HG02852 (cell line): ENCODE results near the gene CNTD1.
"Not testable (repeated sequence)": the region's sequence is repeated elsewhere in the genome, so short reads cannot be mapped to it uniquely, and the experiment has no call there.

Experiments used
- ATAC-seq: cut with Tn5 transposase; IDR thresholded peaks from one replicate; pipeline ENCODE4 v1.9.1; 2021; ENCODE audit warnings: mild to moderate bottlenecking, moderate library complexity; ENCODE audit not compliant: unreplicated experiment

Gene CNTD1

DNA sequence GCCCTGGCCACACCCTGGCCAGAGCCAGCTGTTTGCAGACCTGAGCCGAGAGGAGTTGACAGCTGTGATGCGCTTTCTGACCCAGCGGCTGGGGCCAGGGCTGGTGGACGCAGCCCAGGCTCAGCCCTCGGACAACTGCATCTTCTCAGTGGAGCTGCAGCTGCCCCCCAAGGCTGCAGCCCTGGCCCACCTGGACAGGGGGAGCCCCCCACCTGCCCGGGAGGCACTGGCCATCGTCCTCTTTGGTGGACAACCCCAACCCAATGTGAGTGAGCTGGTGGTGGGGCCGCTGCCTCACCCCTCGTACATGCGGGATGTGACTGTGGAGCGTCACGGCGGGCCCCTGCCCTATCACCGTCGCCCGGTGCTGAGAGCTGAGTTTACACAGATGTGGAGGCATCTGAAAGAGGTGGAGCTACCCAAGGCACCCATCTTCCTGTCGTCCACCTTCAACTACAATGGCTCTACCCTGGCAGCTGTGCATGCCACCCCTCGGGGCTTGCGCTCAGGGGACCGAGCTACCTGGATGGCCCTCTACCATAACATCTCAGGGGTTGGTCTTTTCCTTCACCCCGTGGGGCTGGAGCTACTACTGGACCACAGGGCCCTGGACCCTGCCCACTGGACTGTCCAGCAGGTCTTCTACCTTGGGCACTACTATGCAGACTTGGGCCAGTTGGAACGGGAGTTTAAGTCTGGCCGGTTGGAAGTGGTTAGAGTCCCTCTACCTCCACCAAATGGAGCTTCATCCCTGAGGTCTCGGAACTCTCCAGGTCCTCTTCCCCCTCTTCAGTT, 46.3 kb downstream of the CNTD1 start:
- no peak for ATAC-seq

DNA sequence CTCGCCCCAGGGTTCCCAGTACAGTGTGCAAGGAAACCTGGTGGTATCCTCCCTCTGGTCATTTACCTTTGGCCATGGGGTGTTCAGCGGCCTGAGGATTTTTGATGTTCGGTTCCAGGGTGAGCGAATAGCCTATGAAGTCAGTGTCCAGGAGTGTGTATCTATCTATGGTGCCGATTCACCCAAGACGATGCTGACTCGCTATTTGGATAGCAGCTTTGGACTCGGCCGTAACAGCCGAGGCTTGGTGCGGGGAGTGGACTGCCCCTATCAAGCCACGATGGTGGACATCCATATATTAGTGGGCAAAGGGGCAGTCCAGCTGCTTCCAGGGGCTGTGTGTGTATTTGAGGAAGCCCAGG, 46.9 kb downstream of the CNTD1 start:
- ATAC-seq, result no peak

DNA sequence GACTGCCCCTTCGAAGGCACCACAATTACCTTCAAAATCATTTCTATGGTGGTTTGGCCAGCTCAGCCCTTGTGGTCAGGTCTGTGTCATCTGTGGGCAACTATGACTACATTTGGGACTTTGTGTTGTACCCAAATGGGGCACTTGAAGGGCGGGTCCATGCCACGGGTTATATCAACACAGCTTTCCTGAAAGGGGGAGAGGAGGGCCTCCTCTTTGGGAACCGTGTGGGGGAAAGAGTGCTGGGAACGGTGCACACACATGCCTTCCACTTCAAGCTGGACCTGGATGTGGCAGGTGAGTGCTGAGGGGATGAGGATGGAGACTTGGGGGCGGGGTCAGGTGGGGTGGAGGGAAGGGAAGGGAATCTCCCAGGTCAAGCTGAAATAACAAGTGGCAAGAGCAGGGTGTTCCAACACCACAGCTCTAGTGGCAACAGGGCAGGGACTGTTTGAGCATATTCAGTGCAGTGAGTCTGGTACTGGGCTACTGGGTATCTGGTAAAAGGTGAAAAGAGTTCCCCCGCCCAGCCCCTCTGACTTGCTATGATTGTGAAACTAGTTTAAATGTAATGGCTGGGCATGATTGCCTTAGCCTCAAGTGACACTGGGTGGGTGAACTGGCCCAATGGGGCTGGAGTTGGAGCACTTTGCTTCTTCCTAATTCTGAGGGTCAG, 47.4 kb downstream of the CNTD1 start:
- ATAC-seq, result no peak

DNA sequence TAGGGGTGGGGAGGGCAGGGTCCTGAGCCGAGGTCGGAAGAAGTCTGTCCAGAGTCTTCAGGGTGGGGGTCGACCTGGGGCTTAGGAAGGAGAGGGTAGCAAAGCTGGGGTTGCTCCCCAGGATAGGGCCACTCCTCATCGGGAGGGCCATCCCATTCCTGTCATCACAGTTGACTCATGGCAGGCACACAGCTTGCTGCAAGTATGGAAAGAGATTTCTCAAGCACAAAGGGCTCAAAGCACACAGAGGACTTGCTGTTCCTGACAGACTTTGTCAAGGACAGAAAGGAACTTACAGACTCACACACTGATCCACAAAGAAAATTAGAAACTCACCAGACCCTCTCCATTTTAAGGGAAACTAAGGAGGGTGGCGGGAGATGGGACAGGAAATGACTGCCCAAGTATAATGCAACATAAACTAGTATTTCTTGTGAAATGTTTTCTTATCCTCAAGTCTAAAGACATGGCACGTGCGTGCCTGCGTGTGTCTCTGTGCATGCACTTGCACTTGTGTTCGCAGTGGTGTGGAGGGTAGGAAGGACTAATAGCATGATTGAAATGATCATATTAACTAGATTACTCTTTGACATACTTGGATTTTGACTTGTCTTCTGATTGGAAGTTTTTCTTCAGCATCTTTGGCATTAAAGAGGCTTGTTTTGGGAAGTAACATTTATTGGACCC, 48.1 kb downstream of the CNTD1 start:
- ATAC-seq, result no peak

DNA sequence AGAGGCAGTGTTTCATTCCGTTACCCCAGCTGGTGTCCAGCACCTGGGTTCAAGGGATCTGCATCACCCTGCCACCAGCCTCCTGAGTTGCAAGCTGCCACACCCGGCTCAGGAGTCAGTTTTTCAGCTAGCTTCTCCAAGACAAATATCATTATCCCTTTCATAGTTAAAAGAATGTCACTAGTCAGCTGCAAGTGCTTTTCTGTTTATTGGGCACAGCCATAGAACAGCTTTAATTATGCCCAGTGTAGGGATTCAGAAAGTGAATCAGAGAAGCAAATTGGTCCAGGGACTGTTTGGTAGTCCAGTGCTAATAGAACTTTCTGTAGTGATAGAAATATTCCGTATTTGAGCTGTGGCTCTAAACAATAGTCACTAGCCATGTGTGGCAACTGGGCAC, 49.4 kb downstream of the CNTD1 start:
- no peak for ATAC-seq

DNA sequence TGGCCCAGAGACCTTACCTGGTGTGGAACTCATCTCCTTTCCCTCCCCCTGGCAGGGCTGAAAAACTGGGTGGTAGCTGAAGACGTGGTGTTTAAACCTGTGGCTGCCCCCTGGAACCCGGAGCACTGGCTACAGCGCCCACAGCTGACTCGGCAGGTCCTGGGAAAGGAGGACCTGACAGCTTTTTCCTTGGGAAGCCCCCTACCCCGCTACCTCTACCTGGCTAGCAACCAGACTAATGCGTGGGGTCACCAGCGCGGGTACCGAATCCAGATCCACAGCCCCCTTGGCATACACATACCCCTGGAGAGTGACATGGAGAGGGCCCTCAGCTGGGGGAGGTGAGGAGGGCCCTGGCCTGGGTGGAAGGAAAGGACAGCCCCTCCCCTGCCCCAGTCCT, 50.4 kb downstream of the CNTD1 start:
- ATAC-seq, result no peak

DNA sequence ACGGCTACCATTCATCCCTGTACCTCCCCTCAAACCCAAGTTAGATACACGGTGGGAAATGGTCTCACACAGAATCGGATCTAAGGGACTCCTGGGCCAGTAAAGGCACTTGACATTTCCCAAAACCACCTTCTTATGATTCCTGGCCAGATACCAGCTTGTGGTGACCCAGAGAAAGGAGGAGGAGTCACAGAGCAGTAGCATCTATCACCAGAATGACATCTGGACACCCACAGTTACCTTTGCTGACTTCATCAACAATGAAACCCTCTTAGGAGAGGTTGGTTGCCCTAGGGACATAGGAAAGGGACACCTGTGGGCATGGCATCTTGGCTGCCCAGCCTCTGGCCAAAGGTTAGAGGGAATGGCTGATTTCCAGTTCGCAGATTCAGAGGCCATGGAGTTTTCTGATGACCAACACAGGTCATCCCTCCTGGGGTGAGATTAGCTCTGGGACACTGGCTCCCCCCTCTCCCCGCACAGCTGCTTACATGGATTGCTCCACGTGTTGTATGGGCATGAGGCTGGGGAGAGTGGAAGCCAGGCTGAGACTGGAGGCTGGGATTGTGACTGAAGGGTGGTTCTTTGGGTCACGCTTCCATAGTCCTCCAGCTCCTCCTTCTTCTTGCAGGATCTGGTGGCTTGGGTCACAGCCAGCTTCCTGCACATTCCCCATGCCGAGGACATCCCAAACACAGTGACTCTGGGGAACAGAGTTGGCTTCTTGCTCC, 51.0 kb downstream of the CNTD1 start:
- ATAC-seq, result no peak

DNA sequence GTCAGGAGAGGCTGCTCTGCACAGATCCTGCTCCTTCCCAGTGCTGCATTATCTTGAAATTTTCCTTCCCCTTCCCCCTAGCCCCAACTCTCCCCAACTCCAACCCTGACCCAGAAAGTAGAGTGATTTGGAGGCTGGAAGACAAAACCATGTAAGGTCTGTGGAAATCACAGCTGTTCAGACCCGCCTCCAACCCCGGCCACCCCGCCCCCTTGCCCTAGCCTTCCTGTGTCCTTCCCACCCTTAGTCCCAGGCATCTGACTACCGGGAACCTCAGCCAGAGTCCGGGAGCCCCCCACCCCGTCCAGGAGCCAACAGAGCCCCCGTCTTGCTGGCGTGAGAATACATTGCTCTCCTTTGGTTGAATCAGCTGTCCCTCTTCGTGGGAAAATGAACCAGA, 52.3 kb downstream of the CNTD1 start, which contains the start of gene AOC3:
Gene AOC3, plus strand, starts transcription at position 246 of the 400 bp plus-strand sequence. Its CDS starts 145 bp downstream, at position 391.
- ATAC-seq, result no peak

DNA sequence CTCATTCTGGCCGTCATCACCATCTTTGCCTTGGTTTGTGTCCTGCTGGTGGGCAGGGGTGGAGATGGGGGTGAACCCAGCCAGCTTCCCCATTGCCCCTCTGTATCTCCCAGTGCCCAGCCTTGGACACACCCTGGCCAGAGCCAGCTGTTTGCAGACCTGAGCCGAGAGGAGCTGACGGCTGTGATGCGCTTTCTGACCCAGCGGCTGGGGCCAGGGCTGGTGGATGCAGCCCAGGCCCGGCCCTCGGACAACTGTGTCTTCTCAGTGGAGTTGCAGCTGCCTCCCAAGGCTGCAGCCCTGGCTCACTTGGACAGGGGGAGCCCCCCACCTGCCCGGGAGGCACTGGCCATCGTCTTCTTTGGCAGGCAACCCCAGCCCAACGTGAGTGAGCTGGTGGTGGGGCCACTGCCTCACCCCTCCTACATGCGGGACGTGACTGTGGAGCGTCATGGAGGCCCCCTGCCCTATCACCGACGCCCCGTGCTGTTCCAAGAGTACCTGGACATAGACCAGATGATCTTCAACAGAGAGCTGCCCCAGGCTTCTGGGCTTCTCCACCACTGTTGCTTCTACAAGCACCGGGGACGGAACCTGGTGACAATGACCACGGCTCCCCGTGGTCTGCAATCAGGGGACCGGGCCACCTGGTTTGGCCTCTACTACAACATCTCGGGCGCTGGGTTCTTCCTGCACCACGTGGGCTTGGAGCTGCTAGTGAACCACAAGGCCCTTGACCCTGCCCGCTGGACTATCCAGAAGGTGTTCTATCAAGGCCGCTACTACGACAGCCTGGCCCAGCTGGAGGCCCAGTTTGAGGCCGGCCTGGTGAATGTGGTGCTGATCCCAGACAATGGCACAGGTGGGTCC, 52.9 kb downstream of the CNTD1 start:
- not testable (repeated sequence) for ATAC-seq

DNA sequence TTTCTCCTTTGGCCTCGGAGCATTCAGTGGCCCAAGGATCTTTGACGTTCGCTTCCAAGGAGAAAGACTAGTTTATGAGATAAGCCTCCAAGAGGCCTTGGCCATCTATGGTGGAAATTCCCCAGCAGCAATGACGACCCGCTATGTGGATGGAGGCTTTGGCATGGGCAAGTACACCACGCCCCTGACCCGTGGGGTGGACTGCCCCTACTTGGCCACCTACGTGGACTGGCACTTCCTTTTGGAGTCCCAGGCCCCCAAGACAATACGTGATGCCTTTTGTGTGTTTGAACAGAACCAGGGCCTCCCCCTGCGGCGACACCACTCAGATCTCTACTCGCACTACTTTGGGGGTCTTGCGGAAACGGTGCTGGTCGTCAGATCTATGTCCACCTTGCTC, 53.7 kb downstream of the CNTD1 start:
- no peak for ATAC-seq

DNA sequence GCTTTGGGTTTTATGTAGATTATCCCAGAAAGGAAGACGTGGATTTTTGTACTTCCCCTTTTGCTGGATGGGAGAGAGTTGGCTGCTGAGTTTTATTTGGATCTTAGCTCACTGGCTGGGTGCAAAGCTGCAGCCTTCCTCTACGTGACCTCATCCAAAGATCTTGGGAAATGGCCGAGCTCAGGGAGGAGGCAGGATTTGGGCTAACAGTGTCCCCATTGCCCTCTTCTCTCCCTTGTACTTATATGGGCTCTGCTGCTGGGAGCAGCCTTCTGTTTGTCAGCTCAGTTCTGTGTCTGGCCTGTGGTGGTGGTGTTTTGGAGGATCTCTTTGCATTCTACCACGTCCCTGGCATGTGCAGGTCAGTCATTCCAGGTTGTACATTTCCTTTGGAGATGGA, 54.3 kb downstream of the CNTD1 start:
- ATAC-seq, result no peak

DNA sequence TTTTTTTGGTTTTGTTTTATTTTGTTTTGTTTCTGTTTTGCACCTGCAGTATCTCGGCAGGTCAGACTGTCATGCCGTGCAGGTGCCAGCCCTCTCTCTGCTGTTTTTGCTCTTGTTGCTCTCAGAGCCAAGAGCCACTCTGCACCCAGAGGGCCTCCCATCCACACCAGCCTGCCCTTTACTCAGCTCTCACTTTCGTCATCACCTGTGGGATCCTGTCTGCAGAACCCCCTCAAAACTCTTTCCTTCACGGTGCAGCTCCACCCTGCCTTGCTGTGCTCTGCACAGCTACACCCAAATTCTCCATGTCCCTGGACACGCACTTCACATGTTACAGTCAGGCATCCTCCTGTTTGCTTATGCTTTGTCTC, 54.9 kb downstream of the CNTD1 start:
- no peak for ATAC-seq

DNA sequence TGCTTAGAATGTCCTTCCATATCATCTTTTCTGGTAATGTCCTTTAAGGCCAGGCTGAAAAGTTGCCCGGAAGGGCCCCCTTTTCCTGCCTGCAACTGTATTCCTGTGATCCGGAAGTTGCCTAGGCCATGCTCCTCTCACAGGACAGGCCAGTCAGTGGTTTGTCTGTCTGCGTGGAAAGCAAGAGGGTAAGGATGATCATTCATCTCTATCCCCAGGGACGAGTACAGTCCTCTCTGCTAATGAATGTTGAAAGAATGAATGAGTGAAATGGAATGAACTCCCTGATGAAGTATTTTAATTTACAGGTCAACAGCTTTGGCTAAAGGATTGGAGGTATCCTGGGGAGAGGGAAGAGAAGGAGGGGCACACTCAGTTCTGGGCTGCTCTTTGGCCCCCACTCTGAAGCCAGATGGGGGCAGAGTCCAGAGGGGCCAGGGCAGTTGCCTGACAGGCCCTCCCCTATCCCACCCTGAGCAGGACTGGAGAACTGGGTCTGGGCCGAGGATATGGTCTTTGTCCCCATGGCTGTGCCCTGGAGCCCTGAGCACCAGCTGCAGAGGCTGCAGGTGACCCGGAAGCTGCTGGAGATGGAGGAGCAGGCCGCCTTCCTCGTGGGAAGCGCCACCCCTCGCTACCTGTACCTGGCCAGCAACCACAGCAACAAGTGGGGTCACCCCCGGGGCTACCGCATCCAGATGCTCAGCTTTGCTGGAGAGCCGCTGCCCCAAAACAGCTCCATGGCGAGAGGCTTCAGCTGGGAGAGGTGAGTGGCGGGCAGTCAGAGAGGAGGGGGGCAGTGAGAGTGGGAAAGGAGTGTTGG, 55.5 kb downstream of the CNTD1 start:
- ATAC-seq, result no peak

DNA sequence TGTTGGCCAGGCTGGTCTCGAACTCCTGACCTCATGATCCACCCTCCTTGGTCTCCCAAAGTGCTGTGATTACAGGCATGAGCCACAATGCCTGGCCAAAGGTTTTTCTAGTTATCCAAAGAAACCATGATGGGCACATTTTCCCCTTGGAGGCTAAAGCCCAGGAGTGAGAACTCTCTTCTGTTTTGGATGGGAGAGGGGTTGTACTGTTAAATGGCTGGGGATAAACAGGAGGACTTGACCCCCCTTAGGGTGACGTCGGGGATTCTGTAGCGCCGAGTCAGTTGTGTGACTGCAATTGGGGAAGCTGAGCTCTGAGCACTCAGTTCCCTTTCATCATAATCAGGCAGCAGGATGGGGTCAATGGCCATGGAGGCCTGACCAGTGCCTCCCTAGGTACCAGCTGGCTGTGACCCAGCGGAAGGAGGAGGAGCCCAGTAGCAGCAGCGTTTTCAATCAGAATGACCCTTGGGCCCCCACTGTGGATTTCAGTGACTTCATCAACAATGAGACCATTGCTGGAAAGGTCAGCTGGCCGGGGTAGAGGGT, 56.5 kb downstream of the CNTD1 start:
- no peak for ATAC-seq

DNA sequence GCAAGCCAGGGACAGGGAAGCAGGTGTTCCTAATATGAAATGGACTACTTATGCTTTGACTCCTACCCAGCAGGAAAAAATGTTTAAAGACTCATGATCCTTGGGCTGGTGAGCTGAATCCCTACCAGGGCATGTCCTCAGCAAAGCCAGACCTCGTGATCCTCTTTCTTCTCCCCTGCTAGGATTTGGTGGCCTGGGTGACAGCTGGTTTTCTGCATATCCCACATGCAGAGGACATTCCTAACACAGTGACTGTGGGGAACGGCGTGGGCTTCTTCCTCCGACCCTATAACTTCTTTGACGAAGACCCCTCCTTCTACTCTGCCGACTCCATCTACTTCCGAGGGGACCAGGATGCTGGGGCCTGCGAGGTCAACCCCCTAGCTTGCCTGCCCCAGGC, 57.4 kb downstream of the CNTD1 start:
- not testable (repeated sequence) for ATAC-seq

DNA sequence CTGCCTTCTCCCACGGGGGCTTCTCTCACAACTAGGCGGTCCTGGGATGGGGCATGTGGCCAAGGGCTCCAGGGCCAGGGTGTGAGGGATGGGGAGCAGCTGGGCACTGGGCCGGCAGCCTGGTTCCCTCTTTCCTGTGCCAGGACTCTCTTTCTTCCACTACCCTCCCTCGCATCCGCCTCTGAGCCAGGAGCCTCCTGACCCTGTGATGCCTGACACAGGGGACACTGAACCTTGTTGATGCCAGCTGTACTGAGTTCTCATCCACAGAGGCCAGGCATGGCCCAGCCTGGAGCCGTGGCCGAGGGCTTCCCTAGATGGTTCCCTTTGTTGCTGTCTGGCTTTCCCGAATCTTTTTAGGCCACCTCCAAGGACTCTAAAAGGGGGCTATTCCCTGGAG, 57.9 kb downstream of the CNTD1 start:
- ATAC-seq, result not testable (repeated sequence)

DNA sequence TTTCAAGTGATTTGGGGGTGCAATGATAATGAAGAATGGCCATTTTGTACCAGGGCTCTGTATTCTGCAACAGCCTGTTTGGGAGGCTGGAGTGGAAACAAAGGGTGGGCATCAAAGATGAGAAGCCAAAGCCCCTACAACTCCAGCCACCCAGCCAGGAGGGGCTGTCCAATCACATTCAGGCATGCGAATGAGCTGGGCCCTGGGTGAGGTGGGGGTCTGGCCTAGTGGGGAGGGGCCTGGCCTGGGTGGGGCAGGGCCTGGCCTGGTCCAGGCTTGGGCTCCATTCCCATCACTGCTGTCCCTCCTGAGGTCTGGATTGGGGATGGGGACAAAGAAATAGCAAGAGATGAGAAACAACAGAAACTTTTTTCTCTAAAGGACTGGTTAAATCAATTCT, 58.7 kb downstream of the CNTD1 start:
- ATAC-seq, result no peak
